NK-92 (cell line): Measurements from ENCODE around the gene KDM5D.

Source experiments
- DNase-seq: peaks from one replicate; lab custom pipeline; 2025; ENCODE audit not compliant: unreplicated experiment; lab: John Stamatoyannopoulos, UW

The KDM5D gene

GRCh38 chrY:19744381-19745378 is at the start of gene KDM5D:
KDM5D (minus strand) TSS chrY:19744726; CDS start chrY:19744534, 192 bp downstream.
- DNase-seq: no peak

- no peak for DNase-seq
Observed at GRCh38 chrY:19768375-19768774, 23.8 kb upstream of the KDM5D start.

GRCh38 chrY:19743331-19743730 is 1.2 kb downstream of the KDM5D start:
- no peak for DNase-seq

DNA sequence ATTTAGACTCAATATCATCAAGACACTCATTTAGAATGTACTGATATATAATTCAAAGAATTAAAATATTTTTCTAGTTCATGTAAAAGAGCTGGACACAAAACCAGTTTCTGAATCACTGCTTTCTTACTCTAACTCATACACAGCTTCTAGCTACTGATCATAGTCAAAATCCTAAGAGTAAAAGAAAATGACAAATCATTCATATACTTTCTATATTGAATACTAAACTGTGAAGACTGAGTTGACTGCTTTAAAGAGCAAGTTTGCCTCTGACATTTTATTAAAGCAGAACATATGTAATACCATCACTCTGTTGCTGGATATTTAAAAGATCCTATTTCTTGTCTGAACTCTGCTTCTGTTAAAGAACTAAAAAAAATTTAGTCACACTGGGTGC is 2.4 kb downstream of the KDM5D start:
- DNase-seq: no peak

GRCh38 chrY:19734425-19734824 is 10.1 kb downstream of the KDM5D start:
- no peak for DNase-seq

- no peak for DNase-seq
Observed at GRCh38 chrY:19717950-19718349, 26.6 kb downstream of the KDM5D start.

DNA sequence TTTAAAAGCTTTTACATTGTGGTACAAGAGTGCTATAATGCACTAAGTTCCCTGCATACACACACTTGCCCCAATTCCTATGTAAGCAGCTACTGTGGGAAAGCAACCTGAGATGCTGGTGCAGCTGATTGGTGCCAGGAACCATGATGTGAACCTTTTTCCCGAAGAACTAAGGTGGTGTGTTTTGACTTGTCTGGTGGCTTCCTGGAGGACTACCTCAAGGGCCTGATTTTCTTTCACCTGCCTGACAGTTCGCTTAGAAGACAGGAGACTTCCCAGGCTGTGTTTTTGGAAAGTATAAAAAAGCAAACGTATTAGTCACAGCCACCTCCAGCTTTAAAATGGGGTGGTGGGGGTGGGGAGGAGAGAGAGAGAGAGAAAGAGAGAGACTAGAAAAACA is 27.4 kb downstream of the KDM5D start:
- no peak for DNase-seq

DNA sequence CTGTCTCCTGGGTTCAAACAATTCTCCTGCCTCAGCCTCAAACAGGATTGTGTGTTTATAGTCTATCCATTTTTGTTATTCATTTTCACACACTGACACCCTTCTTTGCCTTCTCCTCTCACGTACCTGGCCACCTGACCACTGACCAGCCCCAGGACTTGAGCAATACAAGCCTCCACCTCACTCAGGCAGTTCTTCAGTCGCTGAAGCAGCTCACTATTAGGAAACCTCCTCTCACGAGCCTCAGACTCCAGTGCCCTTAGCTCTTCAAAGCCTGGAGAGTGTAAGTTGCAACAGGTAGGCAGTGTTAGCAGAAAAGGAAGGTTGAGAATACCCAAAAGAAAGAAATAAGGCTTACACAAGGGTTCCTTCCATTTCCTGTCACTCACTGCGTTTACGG is 29.3 kb downstream of the KDM5D start:
- DNase-seq: no peak

DNA sequence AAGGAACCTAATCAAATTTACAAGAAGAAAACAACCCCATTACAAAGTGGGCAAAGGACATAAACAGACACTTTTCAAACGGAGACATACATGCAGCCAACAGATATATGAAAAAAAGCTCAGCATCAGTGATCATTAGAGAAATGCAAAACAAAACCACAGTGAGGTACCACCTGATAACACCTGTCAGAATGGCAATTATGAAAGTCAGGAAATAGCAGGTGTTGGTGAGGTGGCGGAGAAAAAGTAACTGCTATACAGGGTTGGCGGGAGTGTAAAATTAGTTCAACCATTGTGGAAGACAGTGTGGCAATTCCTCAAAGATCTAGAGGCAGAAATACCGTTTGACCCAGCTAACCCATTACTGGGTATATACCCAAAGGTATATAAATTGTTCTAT is 31.1 kb downstream of the KDM5D start:
- DNase-seq: no peak

- DNase-seq: no peak
Observed at GRCh38 chrY:19706273-19706672, 38.3 kb downstream of the KDM5D start.

GRCh38 chrY:19698495-19698894 is 46.0 kb downstream of the KDM5D start:
- DNase-seq: no peak

- no peak for DNase-seq
Observed at GRCh38 chrY:19680821-19681220, 63.7 kb downstream of the KDM5D start.
